ENCODE data around the gene SLC35D1.
"Not testable (repeated sequence)": the region's sequence is repeated elsewhere in the genome, so short reads cannot be mapped to it uniquely, and the experiment has no call there.

Gene SLC35D1

DNA sequence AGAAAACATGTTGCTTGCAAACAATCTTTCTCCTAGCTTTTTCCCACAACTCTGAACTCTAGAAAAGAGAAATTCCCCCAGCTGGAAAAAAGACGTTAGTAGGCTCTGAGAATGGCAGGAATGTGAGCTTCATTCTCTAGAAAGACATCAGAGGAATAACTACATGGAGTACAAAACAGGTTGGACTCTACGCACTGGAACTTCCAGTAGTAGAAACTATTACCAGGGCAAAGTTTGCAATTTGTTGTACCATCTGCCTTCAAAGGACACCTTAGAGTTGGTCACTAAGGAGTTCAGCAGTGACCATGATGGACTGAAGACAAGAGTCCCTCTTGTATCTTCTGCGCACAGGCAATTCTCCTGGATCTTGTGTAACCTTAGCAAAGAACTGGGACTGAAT, 60.9 kb downstream of the SLC35D1 start:
- H3K9me3 ChIP-seq (ENCODE audit: control insufficient read depth in 2 of 2, low read length in 2 of 2), result no peaks in the 10 kb centered on the region

DNA sequence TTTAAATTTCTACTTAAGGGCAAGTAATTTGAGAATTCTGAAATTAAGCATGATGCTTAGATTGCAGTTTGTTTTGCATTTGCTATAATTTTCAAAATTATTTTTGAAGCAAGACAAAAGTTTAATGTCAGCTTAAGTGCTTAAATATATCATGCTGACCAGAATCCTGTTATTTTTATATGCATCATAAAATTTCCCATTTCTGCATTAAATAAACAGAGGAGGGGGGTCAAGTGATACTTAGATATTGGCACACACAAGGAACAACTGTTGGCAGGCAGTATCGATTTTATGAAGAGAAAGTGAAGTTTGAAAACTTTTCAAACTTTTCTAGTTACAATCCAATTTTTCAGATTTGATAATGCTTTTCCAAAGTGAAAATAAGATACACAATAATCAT, 68.1 kb downstream of the SLC35D1 start:
- Histone ChIP-seq H3K9ac (ENCODE audit: low read length in 2 of 2) (no peak overlapping the region), H3K36me3 (ENCODE audit: control insufficient read depth in 2 of 2, insufficient read depth in 2 of 2, low read length in 2 of 2) (peaks cover 0 to 19% of the 10 kb centered on the region in 2 donors), H3K27ac (ENCODE audit: low read length) (no peak overlapping the region), H3K9me3 (ENCODE audit: control insufficient read depth in 2 of 2, low read length in 2 of 2) (no peaks in the 10 kb centered on the region), H3K4me3 (ENCODE audit: low read length in 2 of 2) (no peak overlapping the region), H3K4me1 (ENCODE audit: control insufficient read depth, insufficient read depth, low read length) (no peaks in the 10 kb centered on the region), H3K27me3 (ENCODE audit: control insufficient read depth in 1 of 2, insufficient read depth in 2 of 2, low read length in 2 of 2) (no peaks in the 10 kb centered on the region)

More for the DNA sequence above, 60.9 kb downstream of the SLC35D1 start:
- Histone ChIP-seq H3K27me3 (ENCODE audit: control insufficient read depth in 1 of 2, insufficient read depth in 2 of 2, low read length in 2 of 2) (no peaks in the 10 kb centered on the region), H3K9ac (ENCODE audit: low read length in 2 of 2) (no peak overlapping the region), H3K4me1 (ENCODE audit: control insufficient read depth, insufficient read depth, low read length) (no peaks in the 10 kb centered on the region), H3K4me3 (ENCODE audit: low read length in 2 of 2) (no peak overlapping the region), H3K36me3 (ENCODE audit: control insufficient read depth in 2 of 2, insufficient read depth in 2 of 2, low read length in 2 of 2) (peaks cover 7 to 9% of the 10 kb centered on the region in 2 donors), H3K27ac (ENCODE audit: low read length) (no peak overlapping the region)

DNA sequence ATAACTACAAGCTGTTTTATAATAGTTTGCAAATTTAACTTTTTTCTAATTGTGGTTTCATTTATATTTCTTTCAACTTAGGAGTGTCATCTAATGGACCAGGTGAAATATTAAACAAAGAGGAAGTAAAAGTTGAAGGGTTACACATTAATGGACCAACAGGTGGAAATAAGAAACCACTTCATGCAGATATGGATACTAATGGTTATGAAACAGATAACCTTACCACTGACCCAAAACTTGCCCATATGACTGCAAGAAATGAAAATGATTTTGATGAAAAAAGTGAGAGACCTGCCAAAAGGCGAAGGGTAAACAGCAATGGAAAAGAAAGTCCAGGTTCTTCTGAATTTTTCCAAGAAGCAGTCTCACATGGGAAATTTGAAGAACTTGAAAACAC, 69.5 kb downstream of the SLC35D1 start:
- Histone ChIP-seq H3K9me3 (ENCODE audit: control insufficient read depth in 2 of 2, low read length in 2 of 2) (no peaks in the 10 kb centered on the region), H3K4me1 (ENCODE audit: control insufficient read depth, insufficient read depth, low read length) (no peaks in the 10 kb centered on the region), H3K27ac (ENCODE audit: low read length) (no peak overlapping the region), H3K4me3 (ENCODE audit: low read length in 2 of 2) (no peak overlapping the region), H3K27me3 (ENCODE audit: control insufficient read depth in 1 of 2, insufficient read depth in 2 of 2, low read length in 2 of 2) (no peaks in the 10 kb centered on the region), H3K9ac (ENCODE audit: low read length in 2 of 2) (no peak overlapping the region), H3K36me3 (ENCODE audit: control insufficient read depth in 2 of 2, insufficient read depth in 2 of 2, low read length in 2 of 2) (peaks cover 0 to 19% of the 10 kb centered on the region in 2 donors)

DNA sequence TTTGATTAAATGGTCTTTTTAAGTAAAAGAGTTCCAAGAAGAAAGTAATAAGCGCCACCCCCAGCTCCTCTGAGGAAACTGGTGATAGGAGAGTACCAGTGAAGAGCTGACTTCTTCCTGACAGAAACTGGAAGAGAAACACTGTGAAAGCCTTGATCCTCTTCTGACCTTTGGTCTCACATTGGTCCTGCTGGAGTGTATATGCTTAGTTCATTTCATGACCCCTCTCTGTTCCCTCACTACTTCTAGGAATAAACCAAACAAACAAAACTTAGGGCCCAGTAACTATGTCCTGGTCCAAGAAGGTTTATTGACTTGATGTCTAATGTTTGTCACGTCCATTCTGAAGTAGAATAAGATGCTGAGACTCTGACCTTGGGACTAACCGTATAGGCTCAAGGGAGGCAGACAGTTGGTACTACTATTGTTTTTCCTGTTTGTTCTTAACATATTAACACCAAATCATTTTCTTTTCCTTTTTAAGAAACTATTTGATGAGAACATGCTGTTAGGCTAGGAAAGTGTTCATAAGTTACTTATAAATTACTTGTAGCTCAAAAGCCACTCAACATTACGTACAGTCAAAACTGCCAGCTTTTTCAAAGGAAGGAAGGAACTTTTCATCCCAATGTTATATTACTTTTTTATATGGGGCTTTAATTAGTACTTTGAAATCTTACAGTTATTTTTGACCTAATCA, 71.2 kb downstream of the SLC35D1 start:
- H3K4me3 ChIP-seq (ENCODE audit: low read length in 2 of 2), result no peak overlapping the region
- no peaks in the 10 kb centered on the region for H3K9me3 ChIP-seq (ENCODE audit: control insufficient read depth in 2 of 2, low read length in 2 of 2)
- no peak overlapping the region for H3K27ac ChIP-seq (ENCODE audit: low read length)
- no peaks in the 10 kb centered on the region for H3K27me3 ChIP-seq (ENCODE audit: control insufficient read depth in 1 of 2, insufficient read depth in 2 of 2, low read length in 2 of 2)
- peaks cover 0 to 15% of the 10 kb centered on the region in 2 donors for H3K36me3 ChIP-seq (ENCODE audit: control insufficient read depth in 2 of 2, insufficient read depth in 2 of 2, low read length in 2 of 2)
- H3K4me1 ChIP-seq (ENCODE audit: control insufficient read depth, insufficient read depth, low read length), result no peaks in the 10 kb centered on the region
- no peak overlapping the region for H3K9ac ChIP-seq (ENCODE audit: low read length in 2 of 2)

DNA sequence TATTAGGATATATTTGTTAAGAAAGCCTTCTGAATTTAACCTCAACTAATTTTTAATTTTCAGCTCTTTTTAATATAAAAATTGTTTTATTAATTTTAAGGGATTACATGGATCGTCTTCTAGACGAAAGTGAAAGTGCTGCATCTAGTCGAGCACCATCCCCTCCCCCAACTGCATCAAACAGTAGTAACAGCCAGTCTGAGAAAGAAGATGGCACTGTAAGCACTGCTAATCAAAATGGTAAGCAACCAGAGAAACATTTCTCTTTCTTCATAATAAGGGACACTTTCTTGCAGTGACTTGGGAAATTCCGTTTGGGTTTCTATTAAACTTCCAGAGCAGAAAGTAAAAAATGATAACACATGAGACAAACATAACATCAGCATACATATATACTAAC, 72.3 kb downstream of the SLC35D1 start:
- Histone ChIP-seq H3K4me1 (ENCODE audit: control insufficient read depth, insufficient read depth, low read length) (no peaks in the 10 kb centered on the region), H3K4me3 (ENCODE audit: low read length in 2 of 2) (peak overlapping the region; percentile 41 to 64), H3K36me3 (ENCODE audit: control insufficient read depth in 2 of 2, insufficient read depth in 2 of 2, low read length in 2 of 2) (peaks cover 3 to 14% of the 10 kb centered on the region in 2 donors), H3K9me3 (ENCODE audit: control insufficient read depth in 2 of 2, low read length in 2 of 2) (no peaks in the 10 kb centered on the region), H3K27ac (ENCODE audit: low read length) (no peak overlapping the region), H3K9ac (ENCODE audit: low read length in 2 of 2) (peak overlapping the region in 1 of 2 donors; percentile 56), H3K27me3 (ENCODE audit: control insufficient read depth in 1 of 2, insufficient read depth in 2 of 2, low read length in 2 of 2) (no peaks in the 10 kb centered on the region)

DNA sequence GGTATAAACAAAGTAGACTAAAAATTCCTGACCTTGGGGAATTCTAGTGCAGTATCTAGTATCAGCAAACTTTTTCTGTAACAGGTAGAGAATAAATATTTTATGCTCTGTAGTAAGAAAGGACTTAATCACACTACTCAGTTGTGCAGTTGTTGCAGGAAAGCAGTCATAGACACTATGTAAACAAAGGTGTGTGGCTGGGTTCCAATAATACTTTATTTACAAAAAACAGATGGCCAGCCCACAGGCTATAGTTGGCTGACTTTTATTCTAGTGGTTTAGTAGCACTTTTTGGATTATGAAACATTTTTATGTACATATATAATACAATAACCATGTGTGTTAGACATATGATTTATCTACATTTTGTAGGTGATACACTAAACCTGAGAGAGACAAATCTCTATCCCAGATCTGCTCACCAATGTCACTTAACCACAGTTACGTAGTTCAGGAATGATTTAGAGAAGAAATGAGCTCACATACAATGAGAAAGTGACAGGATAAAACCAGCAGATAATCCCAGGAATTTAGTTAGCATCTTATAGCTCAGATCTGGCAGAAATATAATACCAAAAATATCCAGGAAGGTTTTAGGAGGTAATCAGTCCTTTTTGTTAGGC, 73.1 kb downstream of the SLC35D1 start:
- H3K9me3 ChIP-seq (ENCODE audit: control insufficient read depth in 2 of 2, low read length in 2 of 2), result no peaks in the 10 kb centered on the region
- no peaks in the 10 kb centered on the region for H3K4me1 ChIP-seq (ENCODE audit: control insufficient read depth, insufficient read depth, low read length)
- H3K4me3 ChIP-seq (ENCODE audit: low read length in 2 of 2), result peak overlapping the region in 1 of 2 donors; percentile 64
- H3K36me3 ChIP-seq (ENCODE audit: control insufficient read depth in 2 of 2, insufficient read depth in 2 of 2, low read length in 2 of 2), result peaks cover 3 to 11% of the 10 kb centered on the region in 2 donors
- peak overlapping the region in 1 of 2 donors; percentile 56 for H3K9ac ChIP-seq (ENCODE audit: low read length in 2 of 2)
- H3K27me3 ChIP-seq (ENCODE audit: control insufficient read depth in 1 of 2, insufficient read depth in 2 of 2, low read length in 2 of 2), result no peaks in the 10 kb centered on the region
- no peak overlapping the region for H3K27ac ChIP-seq (ENCODE audit: low read length)

DNA sequence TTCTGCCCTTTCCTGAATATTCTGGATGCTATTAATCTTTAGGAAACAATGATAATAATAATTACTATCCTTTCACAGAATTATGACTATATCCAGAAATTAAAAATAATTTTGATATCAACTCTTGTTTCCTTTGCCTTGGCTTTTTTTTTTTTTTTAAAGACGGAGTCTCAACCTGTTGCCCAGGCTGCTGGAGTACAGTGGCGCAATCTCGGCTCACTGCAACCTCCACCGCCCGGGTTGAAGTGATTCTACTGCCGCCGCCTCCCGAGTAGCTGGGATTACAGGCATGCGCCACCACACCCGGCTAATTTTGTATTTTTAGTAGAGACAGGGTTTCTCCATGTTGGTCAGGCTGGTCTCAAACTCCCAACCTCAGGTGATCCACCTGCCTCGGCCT, 74.3 kb downstream of the SLC35D1 start:
- H3K27me3 ChIP-seq (ENCODE audit: control insufficient read depth in 1 of 2, insufficient read depth in 2 of 2, low read length in 2 of 2); H3K9ac ChIP-seq (ENCODE audit: low read length in 2 of 2); H3K9me3 ChIP-seq (ENCODE audit: control insufficient read depth in 2 of 2, low read length in 2 of 2); H3K4me3 ChIP-seq (ENCODE audit: low read length in 2 of 2); H3K4me1 ChIP-seq (ENCODE audit: control insufficient read depth, insufficient read depth, low read length); H3K27ac ChIP-seq (ENCODE audit: low read length): not testable (repeated sequence)
- H3K36me3 ChIP-seq (ENCODE audit: control insufficient read depth in 2 of 2, insufficient read depth in 2 of 2, low read length in 2 of 2), result peaks cover 3 to 12% of the 10 kb centered on the region in 2 donors

DNA sequence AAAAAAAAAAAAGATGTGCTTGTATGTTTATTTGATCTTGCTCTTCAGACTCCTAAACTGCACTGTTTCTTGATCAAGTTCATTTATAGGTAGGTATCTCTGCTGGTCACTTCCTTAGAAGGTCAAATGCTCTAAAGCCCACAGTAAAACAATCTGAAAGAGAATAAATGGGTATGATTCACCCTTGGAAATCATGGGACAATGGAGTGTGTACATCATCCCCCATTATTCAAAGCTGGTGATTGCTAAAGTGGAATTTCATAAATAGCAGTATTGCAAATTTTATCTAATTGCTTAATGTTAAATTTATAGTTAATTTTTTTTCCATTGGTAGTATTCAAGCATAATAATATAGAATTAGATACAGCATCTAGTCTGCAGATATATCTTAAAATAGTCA, 75.7 kb downstream of the SLC35D1 start:
- Histone ChIP-seq H3K36me3 (ENCODE audit: control insufficient read depth in 2 of 2, insufficient read depth in 2 of 2, low read length in 2 of 2) (peaks cover 3 to 16% of the 10 kb centered on the region in 2 donors), H3K9me3 (ENCODE audit: control insufficient read depth in 2 of 2, low read length in 2 of 2) (no peaks in the 10 kb centered on the region), H3K9ac (ENCODE audit: low read length in 2 of 2) (no peak overlapping the region), H3K27me3 (ENCODE audit: control insufficient read depth in 1 of 2, insufficient read depth in 2 of 2, low read length in 2 of 2) (no peaks in the 10 kb centered on the region), H3K27ac (ENCODE audit: low read length) (no peak overlapping the region), H3K4me1 (ENCODE audit: control insufficient read depth, insufficient read depth, low read length) (no peaks in the 10 kb centered on the region), H3K4me3 (ENCODE audit: low read length in 2 of 2) (no peak overlapping the region)

DNA sequence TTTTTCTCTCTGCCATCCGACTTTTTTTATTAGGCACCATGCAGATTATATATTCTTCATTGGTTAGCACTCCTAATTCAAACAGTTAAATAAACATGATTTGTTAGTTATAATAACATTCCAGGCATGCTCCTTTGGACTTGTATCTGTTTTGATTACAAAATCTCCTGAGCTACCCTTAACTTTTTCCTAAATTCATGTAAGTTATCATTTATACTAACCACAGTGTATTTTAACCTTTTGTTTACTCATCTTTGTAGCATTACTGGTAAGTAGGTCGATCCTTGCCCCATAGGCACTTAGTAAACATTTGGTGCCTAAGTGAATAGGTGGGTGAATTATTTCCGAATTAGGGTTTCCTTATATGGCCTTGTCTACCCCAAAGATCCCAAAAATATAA, 85.4 kb downstream of the SLC35D1 start:
- no peak overlapping the region for H3K9ac ChIP-seq (ENCODE audit: low read length in 2 of 2)
- no peaks in the 10 kb centered on the region for H3K4me1 ChIP-seq (ENCODE audit: control insufficient read depth, insufficient read depth, low read length)
- no peak overlapping the region for H3K27ac ChIP-seq (ENCODE audit: low read length)
- H3K9me3 ChIP-seq (ENCODE audit: control insufficient read depth in 2 of 2, low read length in 2 of 2), result no peaks in the 10 kb centered on the region
- peaks cover 4 to 34% of the 10 kb centered on the region in 2 donors for H3K36me3 ChIP-seq (ENCODE audit: control insufficient read depth in 2 of 2, insufficient read depth in 2 of 2, low read length in 2 of 2)
- H3K27me3 ChIP-seq (ENCODE audit: control insufficient read depth in 1 of 2, insufficient read depth in 2 of 2, low read length in 2 of 2), result no peaks in the 10 kb centered on the region
- no peak overlapping the region for H3K4me3 ChIP-seq (ENCODE audit: low read length in 2 of 2)

DNA sequence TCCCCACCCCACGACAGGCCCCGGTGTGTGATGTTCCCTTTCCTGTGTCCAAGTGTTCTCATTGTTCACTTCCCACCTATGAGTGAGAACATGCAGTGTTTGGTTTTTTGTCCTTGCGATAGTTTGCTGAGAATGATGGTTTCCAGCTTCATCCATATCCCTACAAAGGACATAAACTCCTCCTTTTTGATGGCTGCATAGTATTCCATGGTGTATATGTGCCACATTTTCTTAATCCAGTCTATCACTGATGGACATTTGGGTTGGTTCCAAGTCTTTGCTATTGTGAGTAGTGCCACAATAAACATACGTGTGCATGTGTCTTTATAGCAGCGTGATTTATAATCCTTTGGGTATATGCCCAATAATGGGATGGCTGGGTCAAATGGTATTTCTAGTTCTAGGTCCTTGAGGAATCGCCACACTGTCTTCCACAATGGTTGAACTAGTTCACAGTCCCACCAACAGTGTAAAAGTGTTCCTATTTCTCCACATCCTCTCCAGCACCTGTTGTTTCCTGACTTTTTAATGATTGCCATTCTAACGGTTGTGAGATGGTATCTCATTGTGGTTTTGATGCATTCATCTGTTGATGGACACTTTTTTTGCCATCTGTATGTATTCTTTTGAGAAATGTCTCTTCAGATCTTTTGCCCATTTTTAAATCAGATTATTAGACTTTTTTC, 87.6 kb downstream of the SLC35D1 start:
- not testable (repeated sequence) for H3K27me3 ChIP-seq (ENCODE audit: control insufficient read depth in 1 of 2, insufficient read depth in 2 of 2, low read length in 2 of 2); H3K27ac ChIP-seq (ENCODE audit: low read length); H3K9ac ChIP-seq (ENCODE audit: low read length in 2 of 2); H3K4me1 ChIP-seq (ENCODE audit: control insufficient read depth, insufficient read depth, low read length); H3K9me3 ChIP-seq (ENCODE audit: control insufficient read depth in 2 of 2, low read length in 2 of 2); H3K4me3 ChIP-seq (ENCODE audit: low read length in 2 of 2)
- peaks cover 4 to 41% of the 10 kb centered on the region in 2 donors for H3K36me3 ChIP-seq (ENCODE audit: control insufficient read depth in 2 of 2, insufficient read depth in 2 of 2, low read length in 2 of 2)

DNA sequence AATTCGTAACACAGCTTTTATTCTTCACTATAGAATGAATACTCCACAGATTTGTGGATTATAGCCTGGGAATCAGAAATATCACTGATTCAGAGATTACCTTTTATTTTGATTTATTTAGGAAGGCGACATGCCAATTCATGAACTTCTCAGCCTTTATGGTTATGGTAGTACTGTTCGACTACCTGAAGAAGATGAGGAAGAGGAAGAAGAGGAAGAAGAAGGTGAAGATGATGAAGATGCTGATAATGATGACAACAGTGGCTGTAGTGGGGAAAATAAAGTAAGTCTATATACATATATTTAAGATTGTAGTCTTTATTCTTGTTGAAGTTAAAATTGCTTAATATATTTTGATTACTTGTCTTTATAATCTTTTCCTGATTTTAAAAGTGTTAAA, 96.0 kb downstream of the SLC35D1 start:
- Histone ChIP-seq H3K4me3 (ENCODE audit: low read length in 2 of 2) (no peak overlapping the region), H3K27me3 (ENCODE audit: control insufficient read depth in 1 of 2, insufficient read depth in 2 of 2, low read length in 2 of 2) (no peaks in the 10 kb centered on the region), H3K4me1 (ENCODE audit: control insufficient read depth, insufficient read depth, low read length) (no peaks in the 10 kb centered on the region), H3K27ac (ENCODE audit: low read length) (no peak overlapping the region), H3K9me3 (ENCODE audit: control insufficient read depth in 2 of 2, low read length in 2 of 2) (no peaks in the 10 kb centered on the region), H3K9ac (ENCODE audit: low read length in 2 of 2) (no peak overlapping the region), H3K36me3 (ENCODE audit: control insufficient read depth in 2 of 2, insufficient read depth in 2 of 2, low read length in 2 of 2) (peaks cover 4 to 30% of the 10 kb centered on the region in 2 donors)
